Brain microvascular endothelial cell (primary cell): ENCODE results near the gene ZNF223.

Experiments used
- DNase-seq: peaks from one replicate; pipeline ENCODE4 v3.0.0-alpha.2; 2020
- H3K27ac ChIP-seq: fragments of 250-450 bp; sonication (Bioruptor Pico); 2 replicates; pipeline ENCODE4 v1.5.1; 2020; ENCODE audit warnings: mild to moderate bottlenecking, moderate library complexity
- H3K27me3 ChIP-seq: fragments of 250-450 bp; sonication (Bioruptor Pico); replicated peaks from 2 replicates; pipeline ENCODE4 v1.5.1; 2020; ENCODE audit warnings: mild to moderate bottlenecking
- H3K36me3 ChIP-seq: fragments of 250-450 bp; sonication (Bioruptor Pico); replicated peaks from 2 replicates; pipeline ENCODE4 v1.5.1; 2020; ENCODE audit warnings: mild to moderate bottlenecking
- H3K4me3 ChIP-seq: 2 replicates; pipeline ENCODE4 v1.5.1; 2011; ENCODE audit warnings: low read depth, mild to moderate bottlenecking, control low read depth, low read length, moderate library complexity
- in situ Hi-C: cut with HindIII; loops from 2 replicates; pipeline ENCODE4 v1.10.0; 2017; ENCODE audit warnings: low sequenced_read_pairs, low pct_ligation_motif_present
- TF ChIP-seq, protein P1 (sequence below): IDR thresholded peaks from 2 replicates; pipeline ENCODE4 v1.5.1; 2011; ENCODE audit warnings: low read depth, mild to moderate bottlenecking, moderate library complexity, low read length, control low read depth, inconsistent platforms; ENCODE audit errors: missing control alignments

The ZNF223 gene

GRCh38 chr19:44026622-44027021, 25.2 kb upstream of the ZNF223 start:
- Histone ChIP-seq H3K36me3 (peaks cover 36% of the 10 kb centered on the region), H3K27ac (no peak overlapping the region), H3K4me3 (no peak overlapping the region), H3K27me3 (no peaks in the 10 kb centered on the region)
- in situ Hi-C loops: no loop called here
- no peak for DNase-seq
- TF ChIP-seq, protein P1, sequence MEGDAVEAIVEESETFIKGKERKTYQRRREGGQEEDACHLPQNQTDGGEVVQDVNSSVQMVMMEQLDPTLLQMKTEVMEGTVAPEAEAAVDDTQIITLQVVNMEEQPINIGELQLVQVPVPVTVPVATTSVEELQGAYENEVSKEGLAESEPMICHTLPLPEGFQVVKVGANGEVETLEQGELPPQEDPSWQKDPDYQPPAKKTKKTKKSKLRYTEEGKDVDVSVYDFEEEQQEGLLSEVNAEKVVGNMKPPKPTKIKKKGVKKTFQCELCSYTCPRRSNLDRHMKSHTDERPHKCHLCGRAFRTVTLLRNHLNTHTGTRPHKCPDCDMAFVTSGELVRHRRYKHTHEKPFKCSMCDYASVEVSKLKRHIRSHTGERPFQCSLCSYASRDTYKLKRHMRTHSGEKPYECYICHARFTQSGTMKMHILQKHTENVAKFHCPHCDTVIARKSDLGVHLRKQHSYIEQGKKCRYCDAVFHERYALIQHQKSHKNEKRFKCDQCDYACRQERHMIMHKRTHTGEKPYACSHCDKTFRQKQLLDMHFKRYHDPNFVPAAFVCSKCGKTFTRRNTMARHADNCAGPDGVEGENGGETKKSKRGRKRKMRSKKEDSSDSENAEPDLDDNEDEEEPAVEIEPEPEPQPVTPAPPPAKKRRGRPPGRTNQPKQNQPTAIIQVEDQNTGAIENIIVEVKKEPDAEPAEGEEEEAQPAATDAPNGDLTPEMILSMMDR: no peak

GRCh38 chr19:44032001-44032610, 19.7 kb upstream of the ZNF223 start:
- DNase-seq: no peak
- in situ Hi-C loops: no loop called here
- H3K36me3 ChIP-seq: peaks cover 46% of the 10 kb centered on the region
- no peaks in the 10 kb centered on the region for H3K27me3 ChIP-seq
- TF ChIP-seq, protein P1: no peak
- no peak overlapping the region for H3K27ac ChIP-seq
- no peak overlapping the region for H3K4me3 ChIP-seq

- Histone ChIP-seq H3K27me3 (no peaks in the 10 kb centered on the region), H3K36me3 (no peaks in the 10 kb centered on the region), H3K27ac (no peak overlapping the region), H3K4me3 (no peak overlapping the region)
- TF ChIP-seq, protein P1: no peak
- in situ Hi-C loops: no loop called here
- DNase-seq: no peak
Measured at GRCh38 chr19:44042147-44042546, 9.7 kb upstream of the ZNF223 start.

- H3K36me3 ChIP-seq: peaks cover 6% of the 10 kb centered on the region
- H3K27me3 ChIP-seq: no peaks in the 10 kb centered on the region
- H3K4me3 ChIP-seq: peak overlapping the region; percentile 87
- peak; percentile 2 for DNase-seq
- no peak overlapping the region for H3K27ac ChIP-seq
- in situ Hi-C loops: no loop called here
- TF ChIP-seq, protein P1: no peak
Measured at GRCh38 chr19:44050740-44051649, 841 bp upstream of the ZNF223 start.

- in situ Hi-C loops: no loop called here
- Histone ChIP-seq H3K27ac (no peak overlapping the region), H3K36me3 (peaks cover 16% of the 10 kb centered on the region), H3K27me3 (no peaks in the 10 kb centered on the region), H3K4me3 (no peak overlapping the region)
- TF ChIP-seq, protein P1: no peak
- DNase-seq: no peak
Measured at GRCh38 chr19:44055870-44056269, 4.0 kb downstream of the ZNF223 start.
